ENCODE measurements around the gene ASCC1. TPM values are rescaled to one million over a fixed set of nuclear protein-coding genes. Genes with fewer than 3 reads are reported as not detected.

Gene ASCC1
- total and polyA plus RNA-seq, 10 donors, result 11.9 to 41.7 (median 33.8) TPM

DNA sequence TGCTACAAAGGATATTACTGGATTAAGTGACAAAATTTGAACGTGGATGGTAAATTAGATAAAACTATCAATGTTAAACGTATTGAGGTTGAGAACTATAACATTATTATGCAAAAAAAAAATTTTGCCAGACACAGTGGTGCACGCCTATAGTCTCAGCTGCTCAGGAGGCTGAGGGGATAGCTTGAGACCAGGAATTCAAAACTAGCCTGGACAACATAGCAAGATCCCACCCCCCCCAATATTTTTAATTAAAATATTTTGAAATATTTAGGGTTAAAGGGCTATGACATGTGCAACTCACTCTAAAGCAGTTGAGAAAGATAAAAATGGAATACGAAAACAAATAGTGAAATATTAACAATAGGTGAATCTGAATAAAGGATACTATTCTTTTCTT lies 45.3 kb downstream of the ASCC1 start:
- WGBS, 5 donors, result 93 to 98% (median 93%) methylated on average over 4 of the region's 4 CpGs
- Histone ChIP-seq H3K36me3 (peaks cover 0 to 37% (median 0%) of the 10 kb centered on the region in 6 donors), H3K4me3 (no peak overlapping the region), H3K4me1 (peaks cover 0 to 25% (median 5%) of the 10 kb centered on the region in 6 donors), H3K27ac (no peak overlapping the region), H3K27me3 (replicated peaks in 1 of 7) (no peaks in the 10 kb centered on the region), H3K9me3 (no peaks in the 10 kb centered on the region)
- TF ChIP-seq, protein P1, sequence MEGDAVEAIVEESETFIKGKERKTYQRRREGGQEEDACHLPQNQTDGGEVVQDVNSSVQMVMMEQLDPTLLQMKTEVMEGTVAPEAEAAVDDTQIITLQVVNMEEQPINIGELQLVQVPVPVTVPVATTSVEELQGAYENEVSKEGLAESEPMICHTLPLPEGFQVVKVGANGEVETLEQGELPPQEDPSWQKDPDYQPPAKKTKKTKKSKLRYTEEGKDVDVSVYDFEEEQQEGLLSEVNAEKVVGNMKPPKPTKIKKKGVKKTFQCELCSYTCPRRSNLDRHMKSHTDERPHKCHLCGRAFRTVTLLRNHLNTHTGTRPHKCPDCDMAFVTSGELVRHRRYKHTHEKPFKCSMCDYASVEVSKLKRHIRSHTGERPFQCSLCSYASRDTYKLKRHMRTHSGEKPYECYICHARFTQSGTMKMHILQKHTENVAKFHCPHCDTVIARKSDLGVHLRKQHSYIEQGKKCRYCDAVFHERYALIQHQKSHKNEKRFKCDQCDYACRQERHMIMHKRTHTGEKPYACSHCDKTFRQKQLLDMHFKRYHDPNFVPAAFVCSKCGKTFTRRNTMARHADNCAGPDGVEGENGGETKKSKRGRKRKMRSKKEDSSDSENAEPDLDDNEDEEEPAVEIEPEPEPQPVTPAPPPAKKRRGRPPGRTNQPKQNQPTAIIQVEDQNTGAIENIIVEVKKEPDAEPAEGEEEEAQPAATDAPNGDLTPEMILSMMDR (IDR thresholded peaks at IDR 0.05 in 8 of 11, conservative IDR thresholded peaks at IDR 0.05 in 3 of 11), result no peak
- TF ChIP-seq POLR2AphosphoS5 (IDR thresholded peaks at IDR 0.05) (no peak), POLR2A (IDR thresholded peaks at IDR 0.05) (no peak)
- no peak for DNase-seq
- intact Hi-C loops (cut with DNase I; ENCODE audit: low total_unique reads), result no loop called here

DNA sequence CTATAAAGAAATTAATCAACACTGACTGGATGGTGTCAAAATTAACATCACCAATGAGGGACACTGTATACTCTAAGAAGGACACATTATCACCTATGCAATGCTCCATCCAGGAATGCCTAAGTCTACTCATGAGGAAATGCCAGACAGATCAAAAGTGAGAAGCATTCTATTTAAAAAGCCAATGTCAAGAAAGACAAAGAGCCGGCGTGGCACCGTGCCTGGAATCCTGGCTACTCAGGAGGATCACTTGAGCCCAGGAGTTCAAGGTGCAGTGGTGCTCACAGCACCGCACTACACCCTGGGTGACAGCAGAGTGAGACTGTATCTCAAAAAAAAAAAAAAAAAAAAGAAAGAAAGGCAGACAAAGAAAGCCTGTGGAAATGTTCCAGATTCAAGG lies 45.8 kb downstream of the ASCC1 start:
- Histone ChIP-seq H3K27ac (no peak overlapping the region), H3K36me3 (peaks cover 0 to 37% (median 0%) of the 10 kb centered on the region in 6 donors), H3K27me3 (replicated peaks in 1 of 7) (no peaks in the 10 kb centered on the region), H3K4me1 (peaks cover 0 to 20% (median 5%) of the 10 kb centered on the region in 6 donors), H3K4me3 (no peak overlapping the region), H3K9me3 (no peaks in the 10 kb centered on the region)
- WGBS, 5 donors, result 86 to 98% (median 94%) methylated on average over 4 of the region's 4 CpGs
- TF ChIP-seq, protein P1 (IDR thresholded peaks at IDR 0.05 in 8 of 11, conservative IDR thresholded peaks at IDR 0.05 in 3 of 11), result no peak
- TF ChIP-seq POLR2AphosphoS5 (IDR thresholded peaks at IDR 0.05) (no peak), POLR2A (IDR thresholded peaks at IDR 0.05) (no peak)
- no peak for DNase-seq
- intact Hi-C loops (cut with DNase I; ENCODE audit: low total_unique reads), result no loop called here

GRCh38 chr10:72167118-72167517 lies 49.0 kb downstream of the ASCC1 start:
- WGBS, 5 donors, result 95 to 100% (median 97%) methylated on average over 3 of the region's 3 CpGs
- TF ChIP-seq, protein P1 (IDR thresholded peaks at IDR 0.05 in 8 of 11, conservative IDR thresholded peaks at IDR 0.05 in 3 of 11), result no peak
- no peak for TF ChIP-seq POLR2AphosphoS5 (IDR thresholded peaks at IDR 0.05)
- TF ChIP-seq POLR2A (IDR thresholded peaks at IDR 0.05), result no peak
- intact Hi-C loops (cut with DNase I; ENCODE audit: low total_unique reads), result no loop called here
- Histone ChIP-seq H3K9me3 (no peaks in the 10 kb centered on the region), H3K4me1 (peaks cover 0 to 15% (median 0%) of the 10 kb centered on the region in 6 donors), H3K27ac (no peak overlapping the region), H3K4me3 (no peak overlapping the region), H3K36me3 (peaks cover 0 to 49% (median 3%) of the 10 kb centered on the region in 6 donors), H3K27me3 (replicated peaks in 1 of 7) (no peaks in the 10 kb centered on the region)
- no peak for DNase-seq

- no peaks in the 10 kb centered on the region for H3K9me3 ChIP-seq
- H3K4me1 ChIP-seq, result peaks cover 0 to 12% (median 0%) of the 10 kb centered on the region in 6 donors
- peaks cover 0 to 55% (median 18%) of the 10 kb centered on the region in 6 donors for H3K36me3 ChIP-seq
- no peak overlapping the region for H3K27ac ChIP-seq
- WGBS, 5 donors, result 34 to 67% (median 49%) methylated on average over 2 of the region's 2 CpGs
- H3K27me3 ChIP-seq (replicated peaks in 1 of 7), result no peaks in the 10 kb centered on the region
- DNase-seq, result no peak
- intact Hi-C loops (cut with DNase I; ENCODE audit: low total_unique reads), result no loop called here
- no peak for TF ChIP-seq POLR2A (IDR thresholded peaks at IDR 0.05)
- TF ChIP-seq, protein P1 (IDR thresholded peaks at IDR 0.05 in 8 of 11, conservative IDR thresholded peaks at IDR 0.05 in 3 of 11), result peak in 8 of 11 experiments; percentile 6 to 50 (median 28)
- H3K4me3 ChIP-seq, result no peak overlapping the region
These were observed 51.5 kb downstream of the ASCC1 start for GRCh38 chr10:72164617-72165016.

All from spleen (tissue), 11 donors.